CD14-positive monocyte (primary cell): Measurements from ENCODE around the gene ABCA3. TPM values are rescaled to one million over a fixed set of nuclear protein-coding genes. Genes with fewer than 3 reads are reported as not detected.
A peak's percentile ranks its signal among the peaks of the same experiment; 100 is the strongest.

ENCODE experiments used
- DNase-seq, 3 donors: peaks; one replicate each; pipeline ENCODE4 v3.0.0-alpha.2; 2011 to 2022
- H2AFZ ChIP-seq: 2 replicates; pipeline ENCODE4 v1.6.0; 2012; ENCODE audit warnings: mild to moderate bottlenecking, low read depth, low read length, inconsistent platforms; ENCODE audit not compliant: insufficient read depth, poor library complexity, severe bottlenecking
- H3K27ac ChIP-seq, 2 donors: 1 replicate in 1 of 2; 2 replicates in 1 of 2; pipeline ENCODE4 v1.5.1; 2012 to 2013; ENCODE audit warnings: low read length in 2 of 2, control low read depth in 1 of 2, inconsistent platforms in 1 of 2, low read depth in 1 of 2, mild to moderate bottlenecking in 1 of 2
- H3K27me3 ChIP-seq, 2 donors: one replicate each; pipeline versions ENCODE4 v1.6.0 to v1.6.1; 2011 to 2013; ENCODE audit warnings: low read length in 2 of 2; ENCODE audit not compliant: control insufficient read depth in 2 of 2, insufficient read depth in 2 of 2
- H3K36me3 ChIP-seq, 2 donors: replicated peaks in 1 of 2; 1 replicate in 1 of 2; 2 replicates in 1 of 2; pipeline versions ENCODE4 v1.5.1 to v1.6.1; 2012 to 2013; ENCODE audit warnings: low read length in 2 of 2, control low read depth in 1 of 2, inconsistent platforms in 1 of 2, mild to moderate bottlenecking in 1 of 2; ENCODE audit not compliant: insufficient read depth in 2 of 2, control insufficient read depth in 1 of 2
- H3K4me1 ChIP-seq, 2 donors: 1 replicate in 1 of 2; 2 replicates in 1 of 2; pipeline versions ENCODE4 v1.5.1 to v1.6.1; 2012 to 2013; ENCODE audit warnings: low read length in 2 of 2, control low read depth in 1 of 2, inconsistent platforms in 1 of 2, mild to moderate bottlenecking in 1 of 2, moderate library complexity in 1 of 2; ENCODE audit not compliant: insufficient read depth in 2 of 2, control insufficient read depth in 1 of 2
- H3K4me2 ChIP-seq: replicated peaks from 2 replicates; pipeline ENCODE3; 2012; ENCODE audit warnings: low read length, moderate library complexity, mild to moderate bottlenecking; ENCODE audit not compliant: poor library complexity, severe bottlenecking; ENCODE audit errors: extremely low read depth
- H3K4me3 ChIP-seq, 3 experiments: fragments of 200-600 bp in 1 of 3; sonication (generic) in 1 of 3; replicated peaks in 1 of 3; 1 replicate in 2 of 3; 2 replicates in 1 of 3; pipeline ENCODE4 v1.5.1; 2011 to 2013; ENCODE audit warnings: low read length in 3 of 3, mild to moderate bottlenecking in 3 of 3, control low read depth in 2 of 3, low read depth in 2 of 3, inconsistent platforms in 1 of 3, moderate library complexity in 1 of 3
- H3K79me2 ChIP-seq: 2 replicates; pipeline ENCODE4 v1.6.0; 2012; ENCODE audit warnings: mild to moderate bottlenecking, control low read depth, inconsistent platforms, low read length, moderate library complexity; ENCODE audit not compliant: insufficient read depth
- H3K9ac ChIP-seq: 2 replicates; pipeline ENCODE4 v1.6.0; 2017; ENCODE audit warnings: low read length, mild to moderate bottlenecking; ENCODE audit not compliant: insufficient read depth, poor library complexity, severe bottlenecking
- H3K9me3 ChIP-seq, 2 donors: replicated peaks in 1 of 2; 1 replicate in 1 of 2; 2 replicates in 1 of 2; pipeline versions ENCODE4 v1.5.1 to v1.6.1; 2012 to 2013; ENCODE audit warnings: low read length in 2 of 2, control low read depth in 1 of 2; ENCODE audit not compliant: control insufficient read depth in 1 of 2, insufficient read depth in 1 of 2
- H4K20me1 ChIP-seq: 2 replicates; pipeline ENCODE4 v1.6.0; 2012; ENCODE audit warnings: mild to moderate bottlenecking, low read length, control low read depth, moderate library complexity; ENCODE audit not compliant: insufficient read depth
- H3K27ac Mint-ChIP-seq, 7 donors: one replicate each; pipeline ENCODE4 v1.8.0; 2020; ENCODE audit warnings: mild to moderate bottlenecking in 7 of 7, mixed read lengths in 7 of 7, moderate library complexity in 6 of 7, inconsistent platforms in 2 of 7
- H3K27me3 Mint-ChIP-seq, 3 donors: one replicate each; pipeline ENCODE4 v1.8.0; 2021 to 2022; ENCODE audit warnings: low read depth in 3 of 3, mild to moderate bottlenecking in 3 of 3, mixed read lengths in 3 of 3, moderate library complexity in 3 of 3, inconsistent platforms in 1 of 3
- H3K36me3 Mint-ChIP-seq, 2 donors: one replicate each; pipeline ENCODE4 v1.8.0; 2020; ENCODE audit warnings: mixed read lengths in 2 of 2, inconsistent platforms in 1 of 2, mild to moderate bottlenecking in 1 of 2
- H3K4me1 Mint-ChIP-seq: one replicate; pipeline ENCODE4 v1.8.0; 2020; ENCODE audit warnings: mild to moderate bottlenecking, mixed read lengths
- H3K4me3 Mint-ChIP-seq, 2 donors: one replicate each; pipeline ENCODE4 v1.8.0; 2020; ENCODE audit warnings: mild to moderate bottlenecking in 2 of 2, mixed read lengths in 2 of 2, moderate library complexity in 1 of 2
- H3K9me3 Mint-ChIP-seq, 7 donors: one replicate each; pipeline ENCODE4 v1.8.0; 2020 to 2022; ENCODE audit warnings: mixed read lengths in 7 of 7, mild to moderate bottlenecking in 6 of 7, moderate library complexity in 6 of 7, inconsistent platforms in 2 of 7
- CTCF ChIP-seq: fragments of 200-600 bp; IDR thresholded peaks from one replicate; pipeline ENCODE4 v1.8.0; 2022; ENCODE audit warnings: antibody characterized with exemption, mild to moderate bottlenecking
- WGBS: methylation state at CpG from one replicate; pipeline ENCODE4 v1.1.5; 2013; ENCODE audit warnings: missing lambda C conversion rate; ENCODE audit not compliant: insufficient coverage; 5-methylcytosine and 5-hydroxymethylcytosine counted together
- intact Hi-C, 2 donors: fragments of 100-400 bp; cut with micrococcal nuclease; formaldehyde crosslinking; loops; one replicate each; pipeline versions ENCODE4 v1.15.0 to v1.15.1; 2023
- polyA plus RNA-seq, 3 donors: library from polyadenylated mRNA; depleted of rRNA in 1 of 3; unstranded in 2 of 3; stranded (reverse) in 1 of 3; fragments of 300-500 nt in 2 of 3; fragments of >200 nt in 1 of 3; fragmentation: Illumina TruSeq in 2 of 3; gene quantifications; 1 replicate in 2 of 3; 2 replicates in 1 of 3; pipeline ENCODE4 v1.2.3, GENCODE V29; 2012 to 2021

The ABCA3 gene
- polyA plus RNA-seq, 3 donors = 0.06 to 1.2 (median 0.68) TPM

- no peaks in the 10 kb centered on the region for H3K4me1 ChIP-seq
- intact Hi-C loops = no loop called here
- H3K4me3 ChIP-seq = no peak overlapping the region
- H2AFZ ChIP-seq = no peak overlapping the region
- no peak for TF ChIP-seq CTCF
- no peak overlapping the region for H3K27ac ChIP-seq
- no peak overlapping the region for H3K4me2 ChIP-seq
- H4K20me1 ChIP-seq = no peaks in the 10 kb centered on the region
- Mint-ChIP-seq H3K4me1 (no peaks in the 10 kb centered on the region), H3K36me3 (no peaks in the 10 kb centered on the region), H3K9me3 (peaks cover 0 to 3% (median 0%) of the 10 kb centered on the region in 7 donors), H3K27me3 (peaks cover 2 to 6% (median 5%) of the 10 kb centered on the region in 3 donors), H3K27ac (peak overlapping the region in 1 of 7 donors; percentile 35), H3K4me3 (no peak overlapping the region)
- no peak for DNase-seq
- no peak overlapping the region for H3K9ac ChIP-seq
- WGBS = 96% methylated on average over 23 of the region's 30 CpGs
- no peaks in the 10 kb centered on the region for H3K79me2 ChIP-seq
- H3K36me3 ChIP-seq = no peaks in the 10 kb centered on the region
- H3K9me3 ChIP-seq = no peaks in the 10 kb centered on the region
- H3K27me3 ChIP-seq = no peaks in the 10 kb centered on the region
These were observed 32.2 kb downstream of the ABCA3 start for GRCh38 chr16:2308089-2308962.

- H4K20me1 ChIP-seq = no peaks in the 10 kb centered on the region
- DNase-seq = no peak
- no peaks in the 10 kb centered on the region for H3K27me3 ChIP-seq
- WGBS = 79% methylated on average over 5 of the region's 10 CpGs
- Mint-ChIP-seq H3K36me3 (no peaks in the 10 kb centered on the region), H3K27me3 (peaks cover 0 to 2% (median 0%) of the 10 kb centered on the region in 3 donors), H3K4me1 (peaks cover 8% of the 10 kb centered on the region), H3K9me3 (no peaks in the 10 kb centered on the region), H3K4me3 (no peak overlapping the region), H3K27ac (no peak overlapping the region)
- no peak overlapping the region for H3K4me3 ChIP-seq
- no peak overlapping the region for H3K9ac ChIP-seq
- no peaks in the 10 kb centered on the region for H3K36me3 ChIP-seq
- intact Hi-C loops = no loop called here
- no peaks in the 10 kb centered on the region for H3K9me3 ChIP-seq
- H3K27ac ChIP-seq = no peak overlapping the region
- no peaks in the 10 kb centered on the region for H3K79me2 ChIP-seq
- no peak for TF ChIP-seq CTCF
- H3K4me2 ChIP-seq = no peak overlapping the region
- H2AFZ ChIP-seq = no peak overlapping the region
- peaks cover 0 to 6% of the 10 kb centered on the region in 2 donors for H3K4me1 ChIP-seq
These were observed 40.7 kb downstream of the ABCA3 start for GRCh38 chr16:2299915-2300192.
